ENCODE data around the gene PLEKHN1. TPM values are rescaled to one million over a fixed set of nuclear protein-coding genes. Genes with fewer than 3 reads are reported as not detected.

The PLEKHN1 gene, protein sequence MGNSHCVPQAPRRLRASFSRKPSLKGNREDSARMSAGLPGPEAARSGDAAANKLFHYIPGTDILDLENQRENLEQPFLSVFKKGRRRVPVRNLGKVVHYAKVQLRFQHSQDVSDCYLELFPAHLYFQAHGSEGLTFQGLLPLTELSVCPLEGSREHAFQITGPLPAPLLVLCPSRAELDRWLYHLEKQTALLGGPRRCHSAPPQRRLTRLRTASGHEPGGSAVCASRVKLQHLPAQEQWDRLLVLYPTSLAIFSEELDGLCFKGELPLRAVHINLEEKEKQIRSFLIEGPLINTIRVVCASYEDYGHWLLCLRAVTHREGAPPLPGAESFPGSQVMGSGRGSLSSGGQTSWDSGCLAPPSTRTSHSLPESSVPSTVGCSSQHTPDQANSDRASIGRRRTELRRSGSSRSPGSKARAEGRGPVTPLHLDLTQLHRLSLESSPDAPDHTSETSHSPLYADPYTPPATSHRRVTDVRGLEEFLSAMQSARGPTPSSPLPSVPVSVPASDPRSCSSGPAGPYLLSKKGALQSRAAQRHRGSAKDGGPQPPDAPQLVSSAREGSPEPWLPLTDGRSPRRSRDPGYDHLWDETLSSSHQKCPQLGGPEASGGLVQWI
- total RNA-seq (14.3 TPM), polyA plus RNA-seq (ENCODE audit: insufficient read depth, low read depth, low replicate concordance) (not detected)
- long read RNA-seq, donor 1, result 0 reads
- long read RNA-seq, donor 2, result 0 reads
- long read RNA-seq, donor 3, result 0 reads
- long read RNA-seq, donor 4, result 0 reads
- long read RNA-seq, donor 5, result 0 reads
- long read RNA-seq, donor 6, result 0 reads
- long read RNA-seq, donor 7, partial matches to known transcripts, result 12 of 24 reads
- long read RNA-seq, donor 7, other reads (novel, unspliced or antisense), result 12 of 24 reads
- long read RNA-seq, donor 8, result 0 reads
- long read RNA-seq, donor 9, result 0 reads
- long read RNA-seq, donor 10, result 0 reads

DNA sequence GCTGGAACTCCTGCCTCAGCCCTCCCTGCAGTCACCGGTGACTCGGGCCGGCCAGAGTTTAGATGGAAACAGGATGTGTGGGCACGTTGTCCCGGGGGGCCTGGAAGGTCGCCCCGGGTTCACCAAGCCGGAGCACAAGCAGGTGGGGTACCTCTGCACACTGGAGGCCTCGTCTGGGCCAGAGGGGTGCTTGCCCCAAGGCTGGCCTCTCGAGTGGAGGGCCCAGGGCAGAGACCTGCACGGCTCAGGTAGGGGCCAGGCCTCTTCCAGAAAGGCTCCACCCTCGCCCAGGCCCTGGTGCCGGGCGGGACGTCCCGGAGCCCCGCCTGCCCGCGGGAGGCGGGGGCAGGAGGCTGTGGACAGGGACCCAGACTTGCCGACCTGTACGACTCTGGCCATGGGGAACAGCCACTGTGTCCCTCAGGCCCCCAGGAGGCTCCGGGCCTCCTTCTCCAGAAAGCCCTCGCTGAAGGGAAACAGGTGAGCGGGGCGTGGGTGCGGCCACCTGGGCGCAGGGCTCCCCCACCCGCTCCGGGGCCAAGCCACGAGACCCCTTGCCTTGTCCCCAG lies at the start of gene PLEKHN1:
TSS of gene PLEKHN1 (plus strand) at position 348 of the 569 bp plus-strand sequence. CDS start at position 398, 50 bp downstream.
- intact Hi-C loops (cut with DNase I), result no loop called here
- no peaks in the 10 kb centered on the region for H3K36me3 ChIP-seq (ENCODE audit: control insufficient read depth in 2 of 3, insufficient read depth in 3 of 3, low read length in 3 of 3)
- peak in 1 of 5 donors; percentile 58 for DNase-seq
- peak within 1 kb of the TSS in 1 of 2 donors; percentile 22 for H3K27ac ChIP-seq (ENCODE audit: low read depth in 2 of 2, low read length in 2 of 2)
- peaks cover 0 to 7% (median 0%) of the 10 kb centered on the region in 3 donors for H3K4me1 ChIP-seq (ENCODE audit: control insufficient read depth in 2 of 3, insufficient read depth in 2 of 3, low read depth in 1 of 3, low read length in 3 of 3)
- H3K4me3 ChIP-seq (ENCODE audit: low read length in 3 of 3), result peak within 1 kb of the TSS; percentile 26 to 66 (median 60)
- H3K27me3 ChIP-seq (ENCODE audit: control insufficient read depth, insufficient read depth, low read length), result peaks cover 9% of the 10 kb centered on the region
- no peaks in the 10 kb centered on the region for H3K9me3 ChIP-seq (ENCODE audit: control insufficient read depth in 2 of 3, insufficient read depth in 1 of 3, low read length in 3 of 3)
- no peak for FAIRE-seq
- H3K9ac ChIP-seq (ENCODE audit: low read length in 3 of 3), result peak within 1 kb of the TSS in 2 of 3 donors; percentile 6 to 12
- TF ChIP-seq, protein P1, sequence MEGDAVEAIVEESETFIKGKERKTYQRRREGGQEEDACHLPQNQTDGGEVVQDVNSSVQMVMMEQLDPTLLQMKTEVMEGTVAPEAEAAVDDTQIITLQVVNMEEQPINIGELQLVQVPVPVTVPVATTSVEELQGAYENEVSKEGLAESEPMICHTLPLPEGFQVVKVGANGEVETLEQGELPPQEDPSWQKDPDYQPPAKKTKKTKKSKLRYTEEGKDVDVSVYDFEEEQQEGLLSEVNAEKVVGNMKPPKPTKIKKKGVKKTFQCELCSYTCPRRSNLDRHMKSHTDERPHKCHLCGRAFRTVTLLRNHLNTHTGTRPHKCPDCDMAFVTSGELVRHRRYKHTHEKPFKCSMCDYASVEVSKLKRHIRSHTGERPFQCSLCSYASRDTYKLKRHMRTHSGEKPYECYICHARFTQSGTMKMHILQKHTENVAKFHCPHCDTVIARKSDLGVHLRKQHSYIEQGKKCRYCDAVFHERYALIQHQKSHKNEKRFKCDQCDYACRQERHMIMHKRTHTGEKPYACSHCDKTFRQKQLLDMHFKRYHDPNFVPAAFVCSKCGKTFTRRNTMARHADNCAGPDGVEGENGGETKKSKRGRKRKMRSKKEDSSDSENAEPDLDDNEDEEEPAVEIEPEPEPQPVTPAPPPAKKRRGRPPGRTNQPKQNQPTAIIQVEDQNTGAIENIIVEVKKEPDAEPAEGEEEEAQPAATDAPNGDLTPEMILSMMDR (IDR thresholded peaks at IDR 0.05; ENCODE audit: borderline replicate concordance, extremely low read depth, insufficient read depth), result no peak

DNA sequence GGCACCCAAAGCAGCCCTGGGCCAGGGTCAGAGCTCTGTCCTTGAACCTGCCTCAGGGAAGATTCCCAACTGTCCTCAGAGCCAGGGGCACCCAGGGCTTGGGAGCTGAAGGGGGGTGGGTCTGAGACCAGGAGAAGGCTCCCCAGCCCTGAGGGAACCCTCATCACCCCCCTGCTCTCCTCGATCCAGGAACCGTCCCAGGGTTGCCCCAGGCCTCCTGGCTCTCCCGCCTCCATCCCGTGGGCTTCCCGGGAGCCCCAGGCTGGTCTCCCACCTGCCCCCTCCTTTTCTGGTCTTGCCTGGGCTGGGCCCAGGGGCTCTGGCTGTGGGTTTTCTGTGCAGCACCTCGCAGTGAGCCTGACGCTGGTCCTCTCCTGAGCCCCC lies 49.2 kb upstream of the PLEKHN1 start:
- H3K9me3 ChIP-seq (ENCODE audit: control insufficient read depth in 2 of 3, insufficient read depth in 1 of 3, low read length in 3 of 3), result no peaks in the 10 kb centered on the region
- intact Hi-C loops (cut with DNase I), result no loop called here
- H3K9ac ChIP-seq (ENCODE audit: low read length in 3 of 3), result no peak overlapping the region
- TF ChIP-seq, protein P1 (IDR thresholded peaks at IDR 0.05; ENCODE audit: borderline replicate concordance, extremely low read depth, insufficient read depth), result no peak
- peaks cover 3 to 55% (median 8%) of the 10 kb centered on the region in 3 donors for H3K4me1 ChIP-seq (ENCODE audit: control insufficient read depth in 2 of 3, insufficient read depth in 2 of 3, low read depth in 1 of 3, low read length in 3 of 3)
- H3K36me3 ChIP-seq (ENCODE audit: control insufficient read depth in 2 of 3, insufficient read depth in 3 of 3, low read length in 3 of 3), result no peaks in the 10 kb centered on the region
- no peaks in the 10 kb centered on the region for H3K27me3 ChIP-seq (ENCODE audit: control insufficient read depth, insufficient read depth, low read length)
- peak in 2 of 5 donors; percentile 59 to 78 for DNase-seq
- FAIRE-seq, result no peak
- peak overlapping the region in 1 of 2 donors; percentile 51 for H3K27ac ChIP-seq (ENCODE audit: low read depth in 2 of 2, low read length in 2 of 2)
- H3K4me3 ChIP-seq (ENCODE audit: low read length in 3 of 3), result no peak overlapping the region

DNA sequence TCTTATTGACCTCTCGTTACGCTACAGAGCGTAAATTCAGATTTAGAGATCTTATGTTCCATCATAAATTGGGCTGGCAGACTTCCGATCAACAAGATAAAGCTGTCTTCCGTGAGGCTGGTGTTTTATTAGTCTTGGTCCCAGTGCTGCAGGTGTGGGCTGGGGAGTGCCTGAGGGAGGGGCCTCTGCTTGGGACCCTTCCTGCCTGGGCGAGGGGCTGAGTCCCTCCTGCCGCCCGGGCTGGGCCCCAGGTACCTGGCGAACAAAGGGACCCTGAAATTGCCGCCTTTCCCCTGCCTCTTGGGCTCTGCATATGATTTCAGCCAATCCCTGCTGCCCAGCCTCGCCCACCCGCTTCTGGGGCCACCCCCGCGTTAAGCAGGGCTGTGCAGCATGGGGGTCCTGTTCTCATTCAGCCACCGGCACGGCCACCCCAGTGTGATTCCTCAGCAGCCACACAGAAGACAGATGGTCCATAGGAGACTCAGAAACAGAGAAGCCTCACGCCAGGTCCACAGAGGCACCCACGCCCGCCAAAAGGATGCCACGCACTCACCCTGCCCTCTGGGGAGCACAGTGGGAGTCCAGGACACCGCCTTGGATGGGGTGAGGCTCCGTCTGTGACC lies 48.7 kb upstream of the PLEKHN1 start:
- DNase-seq (peak; percentile 64 to 85 (median 74)), FAIRE-seq (no peak)
- Histone ChIP-seq H3K9me3 (ENCODE audit: control insufficient read depth in 2 of 3, insufficient read depth in 1 of 3, low read length in 3 of 3) (no peaks in the 10 kb centered on the region), H3K4me3 (ENCODE audit: low read length in 3 of 3) (no peak overlapping the region), H3K27ac (ENCODE audit: low read depth in 2 of 2, low read length in 2 of 2) (no peak overlapping the region), H3K4me1 (ENCODE audit: control insufficient read depth in 2 of 3, insufficient read depth in 2 of 3, low read depth in 1 of 3, low read length in 3 of 3) (peaks cover 3 to 53% (median 8%) of the 10 kb centered on the region in 3 donors), H3K36me3 (ENCODE audit: control insufficient read depth in 2 of 3, insufficient read depth in 3 of 3, low read length in 3 of 3) (no peaks in the 10 kb centered on the region), H3K9ac (ENCODE audit: low read length in 3 of 3) (no peak overlapping the region), H3K27me3 (ENCODE audit: control insufficient read depth, insufficient read depth, low read length) (no peaks in the 10 kb centered on the region)
- intact Hi-C loops (cut with DNase I), result no loop called here
- TF ChIP-seq, protein P1 (IDR thresholded peaks at IDR 0.05; ENCODE audit: borderline replicate concordance, extremely low read depth, insufficient read depth), result no peak

Measured in kidney (tissue), 22 donors.